Tibial nerve (tissue), 4 donors: Measurements from ENCODE around the gene OR10G2. TPM values are rescaled to one million over a fixed set of nuclear protein-coding genes. Genes with fewer than 3 reads are reported as not detected.

Experiments
- DNase-seq, 2 donors: peaks; one replicate each; pipeline ENCODE4 v3.0.0-alpha.2; 2019; ENCODE audit warnings: low spot score in 2 of 2
- H3K27ac ChIP-seq, 4 donors: fragments of 200-600 bp; sonication (generic) in 3 of 4; one replicate each; pipeline ENCODE4 v1.5.1; 2017 to 2019; ENCODE audit warnings: mild to moderate bottlenecking in 1 of 4
- H3K27me3 ChIP-seq, 2 donors: fragments of 200-600 bp; sonication (generic) in 1 of 2; one replicate each; pipeline versions ENCODE4 v1.5.1 to v1.6.0; 2017 to 2019
- H3K36me3 ChIP-seq, 3 donors: fragments of 200-600 bp; sonication (generic); one replicate each; pipeline ENCODE4 v1.5.1; 2018 to 2019
- H3K4me1 ChIP-seq, 4 donors: fragments of 200-600 bp; sonication (generic) in 3 of 4; one replicate each; pipeline ENCODE4 v1.5.1; 2017 to 2019
- H3K4me3 ChIP-seq, 4 donors: fragments of 200-600 bp; sonication (generic) in 3 of 4; one replicate each; pipeline ENCODE4 v1.5.1; 2017 to 2019; ENCODE audit warnings: mild to moderate bottlenecking in 1 of 4, moderate library complexity in 1 of 4
- H3K9me3 ChIP-seq, 4 donors: fragments of 200-600 bp; sonication (generic) in 3 of 4; one replicate each; pipeline ENCODE4 v1.5.1; 2017 to 2019
- EP300 ChIP-seq, 2 donors: sonication (generic); formaldehyde crosslinking; IDR thresholded peaks; one replicate each; pipeline ENCODE4 v1.6.1; 2017; ENCODE audit warnings: antibody characterized with exemption in 2 of 2, mild to moderate bottlenecking in 1 of 2
- POLR2A ChIP-seq, 2 donors: fragments of 450-650 bp; IDR thresholded peaks; one replicate each; pipeline ENCODE4 v1.6.1; 2017; ENCODE audit warnings: antibody characterized with exemption in 2 of 2, mild to moderate bottlenecking in 2 of 2, moderate library complexity in 2 of 2
- WGBS, 2 donors: methylation state at CpG; one replicate each; pipeline ENCODE4 v1.1.5; 2018; 5-methylcytosine and 5-hydroxymethylcytosine counted together
- total RNA-seq, 4 donors: library from RNA; depleted of rRNA; stranded (reverse); fragments of >200 nt; gene quantifications; one replicate each; pipeline ENCODE4 v1.1.0, GENCODE V29; 2016
- TF ChIP-seq, protein P1 (sequence below), 5 experiments: fragments of 200-600 bp in 3 of 5; fragments of 450-650 bp in 2 of 5; sonication (generic) in 3 of 5; IDR thresholded peaks; one replicate each; pipeline ENCODE4 v1.5.1; 2016 to 2019; ENCODE audit warnings: antibody characterized with exemption in 5 of 5, mild to moderate bottlenecking in 3 of 5, moderate library complexity in 2 of 5

Gene OR10G2
- total RNA-seq, 4 donors from 2014 or later: not detected

DNA sequence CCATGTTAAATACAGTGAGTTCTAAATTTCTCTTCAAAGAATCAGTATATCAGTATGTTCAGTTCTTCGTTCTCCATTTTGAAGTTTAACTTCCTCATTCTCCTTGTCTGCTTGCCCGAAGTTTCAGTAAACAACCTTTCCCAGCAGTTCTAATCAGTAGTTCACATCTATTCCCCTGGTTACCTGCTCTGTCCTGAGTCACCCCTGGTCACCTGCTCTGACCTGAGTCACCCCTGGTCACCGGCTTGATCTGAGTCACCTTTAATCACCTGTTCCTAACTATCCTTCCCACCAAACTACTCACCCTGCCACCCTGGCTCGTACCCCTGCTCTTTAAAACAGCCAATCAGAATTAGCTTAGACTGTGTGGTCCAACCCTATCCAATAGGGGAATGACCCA is 45.4 kb downstream of the OR10G2 start:
- peaks cover 0 to 30% (median 0%) of the 10 kb centered on the region in 4 donors for H3K9me3 ChIP-seq
- H3K27me3 ChIP-seq: no peaks in the 10 kb centered on the region
- 85 to 87% methylated on average over 4 of the region's 4 CpGs for WGBS, 2 donors
- no peaks in the 10 kb centered on the region for H3K4me1 ChIP-seq
- DNase-seq: no peak
- TF ChIP-seq EP300 (IDR thresholded peaks at IDR 0.05) (no peak), POLR2A (IDR thresholded peaks at IDR 0.05) (no peak)
- TF ChIP-seq, protein P1, sequence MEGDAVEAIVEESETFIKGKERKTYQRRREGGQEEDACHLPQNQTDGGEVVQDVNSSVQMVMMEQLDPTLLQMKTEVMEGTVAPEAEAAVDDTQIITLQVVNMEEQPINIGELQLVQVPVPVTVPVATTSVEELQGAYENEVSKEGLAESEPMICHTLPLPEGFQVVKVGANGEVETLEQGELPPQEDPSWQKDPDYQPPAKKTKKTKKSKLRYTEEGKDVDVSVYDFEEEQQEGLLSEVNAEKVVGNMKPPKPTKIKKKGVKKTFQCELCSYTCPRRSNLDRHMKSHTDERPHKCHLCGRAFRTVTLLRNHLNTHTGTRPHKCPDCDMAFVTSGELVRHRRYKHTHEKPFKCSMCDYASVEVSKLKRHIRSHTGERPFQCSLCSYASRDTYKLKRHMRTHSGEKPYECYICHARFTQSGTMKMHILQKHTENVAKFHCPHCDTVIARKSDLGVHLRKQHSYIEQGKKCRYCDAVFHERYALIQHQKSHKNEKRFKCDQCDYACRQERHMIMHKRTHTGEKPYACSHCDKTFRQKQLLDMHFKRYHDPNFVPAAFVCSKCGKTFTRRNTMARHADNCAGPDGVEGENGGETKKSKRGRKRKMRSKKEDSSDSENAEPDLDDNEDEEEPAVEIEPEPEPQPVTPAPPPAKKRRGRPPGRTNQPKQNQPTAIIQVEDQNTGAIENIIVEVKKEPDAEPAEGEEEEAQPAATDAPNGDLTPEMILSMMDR (IDR thresholded peaks at IDR 0.05): no peak
- no peaks in the 10 kb centered on the region for H3K36me3 ChIP-seq
- H3K27ac ChIP-seq: no peak overlapping the region
- no peak overlapping the region for H3K4me3 ChIP-seq

Other genes with a start within 250 kb of the OR10G2 start
- gene CHD8, start 178.8 kb downstream of the OR10G2 start, total RNA-seq: 10 to 100 TPM; 45.9 to 68.2 (median 65.6) TPM
- gene RAB2B, start 158.0 kb downstream of the OR10G2 start, total RNA-seq: 10 to 100 TPM; 20.6 to 33.9 (median 26.2) TPM
- gene TOX4, start 157.7 kb downstream of the OR10G2 start, total RNA-seq: 10 to 100 TPM; 28.0 to 45.2 (median 39.9) TPM
- 10 to 100 TPM; 45.3 to 65.4 (median 58.6) TPM for gene METTL3, start 123.6 kb downstream of the OR10G2 start, total RNA-seq
- 10 to 100 TPM in 2 of 4 donors, 1 to 10 TPM in 2; 8.5 to 11.7 (median 9.3) TPM for gene SALL2, start 108.6 kb downstream of the OR10G2 start, total RNA-seq
- under 1 TPM in 1 of 4 donors, not detected in 3; 0.44 TPM for gene OR10G3, start 54.9 kb downstream of the OR10G2 start, total RNA-seq
- gene OR4E2, start 18.9 kb upstream of the OR10G2 start, total RNA-seq: not detected
- gene OR4E1, start 38.9 kb upstream of the OR10G2 start, total RNA-seq: not detected